ENCODE results near the gene POLR3K. TPM values are rescaled to one million over a fixed set of nuclear protein-coding genes. Genes with fewer than 3 reads are reported as not detected.

Gene POLR3K
- total RNA-seq, 1 experiment from 2014 or later = 29.3 TPM

DNA sequence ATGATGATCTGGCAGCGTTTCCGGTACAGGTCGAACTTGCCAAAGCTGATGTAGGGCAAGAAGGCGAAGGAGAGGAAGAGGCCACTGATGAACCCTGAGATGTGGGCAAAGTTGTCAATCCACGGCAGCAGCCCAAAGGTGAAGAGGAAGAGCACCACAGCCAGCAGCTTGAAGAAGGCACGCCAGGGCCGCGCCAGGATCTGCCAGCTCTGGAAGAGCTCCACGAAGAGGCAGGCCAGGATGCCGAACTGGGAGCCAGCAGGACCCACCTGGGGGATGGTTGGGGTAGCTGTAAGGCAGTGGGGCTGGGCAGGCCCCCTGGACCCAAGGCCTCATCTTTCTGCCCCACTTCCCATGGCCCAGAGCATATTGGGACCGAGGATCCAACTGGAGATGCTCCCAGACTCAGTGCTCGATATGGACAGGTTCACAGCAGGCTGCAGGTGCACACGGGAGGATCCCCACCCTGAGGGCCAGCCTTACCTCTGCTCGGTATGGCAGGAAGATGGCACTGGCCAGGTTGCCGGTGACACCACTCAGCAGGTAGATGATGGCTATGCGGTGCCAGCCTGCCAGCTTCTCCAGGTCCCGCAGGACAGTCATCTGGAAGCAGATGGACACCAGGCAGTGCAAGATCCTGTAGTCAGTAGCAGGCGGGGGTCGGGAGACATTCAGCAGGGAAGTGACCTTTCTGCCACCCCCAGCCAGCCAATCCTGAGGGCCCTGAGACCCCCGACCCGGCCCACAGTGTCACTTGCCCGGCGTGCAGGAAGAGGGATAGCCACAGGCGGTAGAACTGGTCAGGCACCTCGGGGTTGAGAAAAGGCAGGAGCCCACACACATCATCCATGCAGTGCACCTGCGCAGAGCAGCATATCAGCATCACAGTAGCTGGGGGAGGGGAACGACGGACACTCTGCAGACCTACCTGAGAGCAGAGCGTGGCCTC is 5.4 kb upstream of the POLR3K start:
- CTCF ChIA-PET = no interaction called here
- Mint-ChIP-seq H3K27me3 (ENCODE audit: insufficient read depth, unreplicated experiment) (no peaks in the 10 kb centered on the region), H3K36me3 (ENCODE audit: insufficient read depth, unreplicated experiment) (peaks cover 45% of the 10 kb centered on the region), H3K4me3 (ENCODE audit: unreplicated experiment) (no peak overlapping the region), H3K4me1 (ENCODE audit: low read depth, unreplicated experiment) (no peaks in the 10 kb centered on the region), H3K9me3 (ENCODE audit: unreplicated experiment) (no peaks in the 10 kb centered on the region), H3K27ac (ENCODE audit: unreplicated experiment) (peak overlapping the region; percentile 2)
- H3K4me3 ChIP-seq (ENCODE audit: low read depth, low read length) = no peak overlapping the region
- POLR2A ChIA-PET = no interaction called here
- no TSS peak for BruUV-seq (replicated peaks)
- intact Hi-C loops (cut with micrococcal nuclease; ENCODE audit: unreplicated experiment) = no loop called here
- TF ChIP-seq, protein P1, sequence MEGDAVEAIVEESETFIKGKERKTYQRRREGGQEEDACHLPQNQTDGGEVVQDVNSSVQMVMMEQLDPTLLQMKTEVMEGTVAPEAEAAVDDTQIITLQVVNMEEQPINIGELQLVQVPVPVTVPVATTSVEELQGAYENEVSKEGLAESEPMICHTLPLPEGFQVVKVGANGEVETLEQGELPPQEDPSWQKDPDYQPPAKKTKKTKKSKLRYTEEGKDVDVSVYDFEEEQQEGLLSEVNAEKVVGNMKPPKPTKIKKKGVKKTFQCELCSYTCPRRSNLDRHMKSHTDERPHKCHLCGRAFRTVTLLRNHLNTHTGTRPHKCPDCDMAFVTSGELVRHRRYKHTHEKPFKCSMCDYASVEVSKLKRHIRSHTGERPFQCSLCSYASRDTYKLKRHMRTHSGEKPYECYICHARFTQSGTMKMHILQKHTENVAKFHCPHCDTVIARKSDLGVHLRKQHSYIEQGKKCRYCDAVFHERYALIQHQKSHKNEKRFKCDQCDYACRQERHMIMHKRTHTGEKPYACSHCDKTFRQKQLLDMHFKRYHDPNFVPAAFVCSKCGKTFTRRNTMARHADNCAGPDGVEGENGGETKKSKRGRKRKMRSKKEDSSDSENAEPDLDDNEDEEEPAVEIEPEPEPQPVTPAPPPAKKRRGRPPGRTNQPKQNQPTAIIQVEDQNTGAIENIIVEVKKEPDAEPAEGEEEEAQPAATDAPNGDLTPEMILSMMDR (IDR thresholded peaks at IDR 0.05; ENCODE audit: insufficient read depth in 1 of 2, low read depth in 1 of 2, low read length in 1 of 2, severe bottlenecking in 1 of 2, unreplicated experiment in 1 of 2) = no peak
- H3K9me3 ChIP-seq = no peaks in the 10 kb centered on the region
- no peak for DNase-seq
- H3K27me3 ChIP-seq (replicated peaks; ENCODE audit: control insufficient read depth, insufficient read depth, low read length) = no peaks in the 10 kb centered on the region
- no peaks in the 10 kb centered on the region for H3K4me1 ChIP-seq
- H3K36me3 ChIP-seq (ENCODE audit: control insufficient read depth, insufficient read depth, low read length) = peaks cover 3% of the 10 kb centered on the region

DNA sequence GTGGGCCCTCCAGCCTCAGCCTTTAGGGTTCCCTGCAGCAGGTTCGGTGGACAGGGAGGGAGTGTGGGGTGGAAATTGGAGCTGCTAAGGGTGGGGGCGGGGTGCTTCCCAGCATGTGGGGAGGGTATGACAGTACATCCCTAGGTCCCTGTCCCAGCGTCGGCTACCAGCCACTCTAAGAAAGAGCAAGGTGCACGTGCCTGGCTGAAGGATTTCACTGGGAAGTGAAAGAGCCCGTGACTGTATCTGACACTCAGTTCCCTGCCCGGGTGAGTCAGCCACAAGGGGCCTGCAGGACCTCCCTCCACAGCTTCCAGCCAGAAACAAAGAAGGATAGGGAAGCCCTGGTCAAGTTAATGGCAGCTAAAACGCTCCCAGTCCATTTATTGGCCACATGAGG is 4.3 kb upstream of the POLR3K start:
- no peaks in the 10 kb centered on the region for H3K27me3 Mint-ChIP-seq (ENCODE audit: insufficient read depth, unreplicated experiment)
- POLR2A ChIA-PET = no interaction called here
- peak overlapping the region; percentile 2 for H3K27ac Mint-ChIP-seq (ENCODE audit: unreplicated experiment)
- CTCF ChIA-PET = interaction anchor here (1.0 kb wide), 1 partner anchor 8 kb away, joined by 3 read pairs; no protein-coding TSS in a partner anchor
- TF ChIP-seq, protein P1 (IDR thresholded peaks at IDR 0.05; ENCODE audit: insufficient read depth in 1 of 2, low read depth in 1 of 2, low read length in 1 of 2, severe bottlenecking in 1 of 2, unreplicated experiment in 1 of 2) = no peak
- peaks cover 48% of the 10 kb centered on the region for H3K36me3 Mint-ChIP-seq (ENCODE audit: insufficient read depth, unreplicated experiment)
- BruUV-seq (replicated peaks) = no TSS peak
- intact Hi-C loops (cut with micrococcal nuclease; ENCODE audit: unreplicated experiment) = no loop called here
- Histone ChIP-seq H3K4me3 (ENCODE audit: low read depth, low read length) (no peak overlapping the region), H3K4me1 (no peaks in the 10 kb centered on the region), H3K9me3 (no peaks in the 10 kb centered on the region), H3K27me3 (replicated peaks; ENCODE audit: control insufficient read depth, insufficient read depth, low read length) (no peaks in the 10 kb centered on the region), H3K36me3 (ENCODE audit: control insufficient read depth, insufficient read depth, low read length) (peaks cover 3% of the 10 kb centered on the region)
- no peak overlapping the region for H3K4me3 Mint-ChIP-seq (ENCODE audit: unreplicated experiment)
- H3K9me3 Mint-ChIP-seq (ENCODE audit: unreplicated experiment) = no peaks in the 10 kb centered on the region
- no peaks in the 10 kb centered on the region for H3K4me1 Mint-ChIP-seq (ENCODE audit: low read depth, unreplicated experiment)
- no peak for DNase-seq

DNA sequence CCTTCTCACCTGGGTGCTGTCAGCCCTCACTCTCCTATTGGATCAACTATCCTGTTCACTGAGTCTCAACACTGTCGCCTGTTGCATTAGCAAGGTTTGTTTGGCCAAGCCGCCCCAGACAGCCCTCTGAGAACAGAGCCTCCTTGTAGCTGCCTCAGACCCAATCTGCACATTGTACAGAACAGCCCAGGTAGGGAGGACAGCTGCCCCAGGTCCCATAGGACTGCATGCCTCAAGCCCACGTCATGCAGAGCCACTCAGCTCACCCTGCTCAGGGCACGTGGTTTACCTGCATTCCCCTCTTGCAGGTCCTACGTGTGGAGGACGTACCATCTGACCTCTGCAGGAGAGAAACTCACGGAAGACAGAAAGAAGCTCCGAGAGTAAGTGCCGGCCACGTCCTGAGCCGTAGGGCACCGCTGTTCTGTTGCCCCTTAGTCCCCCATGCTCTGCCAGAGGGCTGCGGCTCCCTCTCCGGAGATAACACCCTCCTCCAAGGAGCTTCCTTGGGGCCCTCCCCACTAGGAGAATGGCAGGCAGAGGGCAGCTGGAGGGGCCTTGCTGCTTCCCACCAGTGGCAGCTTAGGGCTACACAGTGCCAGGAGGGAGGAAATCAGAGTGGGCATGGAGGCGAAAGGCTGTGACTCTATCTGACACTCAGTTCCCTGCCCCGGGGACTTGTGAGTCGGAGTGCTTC is 3.0 kb upstream of the POLR3K start:
- intact Hi-C loops (cut with micrococcal nuclease; ENCODE audit: unreplicated experiment) = no loop called here

More for the DNA sequence above, 3.0 kb upstream of the POLR3K start:
- Mint-ChIP-seq H3K4me1 (ENCODE audit: low read depth, unreplicated experiment) (no peaks in the 10 kb centered on the region), H3K9me3 (ENCODE audit: unreplicated experiment) (no peaks in the 10 kb centered on the region), H3K27me3 (ENCODE audit: insufficient read depth, unreplicated experiment) (no peaks in the 10 kb centered on the region), H3K36me3 (ENCODE audit: insufficient read depth, unreplicated experiment) (peaks cover 45% of the 10 kb centered on the region), H3K27ac (ENCODE audit: unreplicated experiment) (no peak overlapping the region), H3K4me3 (ENCODE audit: unreplicated experiment) (no peak overlapping the region)
- ChIA-PET POLR2A (no interaction called here), CTCF (no interaction called here)
- Histone ChIP-seq H3K36me3 (ENCODE audit: control insufficient read depth, insufficient read depth, low read length) (peaks cover 3% of the 10 kb centered on the region), H3K4me1 (no peaks in the 10 kb centered on the region), H3K4me3 (ENCODE audit: low read depth, low read length) (no peak overlapping the region), H3K27me3 (replicated peaks; ENCODE audit: control insufficient read depth, insufficient read depth, low read length) (no peaks in the 10 kb centered on the region), H3K9me3 (no peaks in the 10 kb centered on the region)
- no TSS peak for BruUV-seq (replicated peaks)
- TF ChIP-seq, protein P1 (IDR thresholded peaks at IDR 0.05; ENCODE audit: insufficient read depth in 1 of 2, low read depth in 1 of 2, low read length in 1 of 2, severe bottlenecking in 1 of 2, unreplicated experiment in 1 of 2) = no peak
- no peak for DNase-seq

Measured in Caco-2 (cell line).